Liver (tissue), 9 donors: ENCODE measurements around the gene KIAA1755. TPM values are rescaled to one million over a fixed set of nuclear protein-coding genes. Genes with fewer than 3 reads are reported as not detected.
A peak's percentile ranks its signal among the peaks of the same experiment; 100 is the strongest.

Source experiments
- DNase-seq: peaks from one replicate; pipeline ENCODE4 v3.0.0-alpha.2; 2017; ENCODE audit warnings: low spot score
- H3K27ac ChIP-seq, 2 donors: one replicate each; pipeline ENCODE4 v1.7.0; 2013; ENCODE audit warnings: inconsistent platforms in 2 of 2, low read length in 2 of 2, control low read depth in 1 of 2, low read depth in 1 of 2, mild to moderate bottlenecking in 1 of 2
- H3K27me3 ChIP-seq, 4 donors: one replicate each; pipeline versions ENCODE4 v1.6.1 to v1.7.0; 2013; ENCODE audit warnings: low read length in 3 of 4, inconsistent platforms in 1 of 4, mild to moderate bottlenecking in 1 of 4, moderate library complexity in 1 of 4; ENCODE audit not compliant: control insufficient read depth in 4 of 4, insufficient read depth in 4 of 4
- H3K36me3 ChIP-seq, 4 donors: one replicate each; pipeline versions ENCODE4 v1.6.1 to v1.7.0; 2013; ENCODE audit warnings: low read length in 3 of 4, mild to moderate bottlenecking in 3 of 4, low read depth in 1 of 4, moderate library complexity in 1 of 4; ENCODE audit not compliant: control insufficient read depth in 4 of 4, insufficient read depth in 3 of 4
- H3K4me1 ChIP-seq, 4 donors: one replicate each; pipeline versions ENCODE4 v1.6.1 to v1.7.0; 2013; ENCODE audit warnings: low read length in 3 of 4, mild to moderate bottlenecking in 3 of 4, moderate library complexity in 1 of 4; ENCODE audit not compliant: control insufficient read depth in 4 of 4, insufficient read depth in 4 of 4
- H3K4me3 ChIP-seq, 3 donors: one replicate each; pipeline versions ENCODE4 v1.6.1 to v1.7.0; 2013; ENCODE audit warnings: low read length in 3 of 3, control low read depth in 1 of 3, low read depth in 1 of 3, mild to moderate bottlenecking in 1 of 3
- H3K9ac ChIP-seq, 2 donors: one replicate each; pipeline ENCODE4 v1.7.0; 2013; ENCODE audit warnings: low read length in 2 of 2, mild to moderate bottlenecking in 2 of 2, moderate library complexity in 2 of 2, control low read depth in 1 of 2, low read depth in 1 of 2
- H3K9me3 ChIP-seq, 4 donors: one replicate each; pipeline versions ENCODE4 v1.6.1 to v1.7.0; 2013; ENCODE audit warnings: low read length in 3 of 4; ENCODE audit not compliant: control insufficient read depth in 4 of 4
- ATF3 ChIP-seq: IDR thresholded peaks from 2 replicates; pipeline ENCODE4 v1.6.1; 2016; ENCODE audit warnings: antibody characterized with exemption
- CTCF ChIP-seq: fragments of 150-350 bp; IDR thresholded peaks from 2 replicates; pipeline ENCODE4 v1.5.1; 2017; ENCODE audit warnings: improper control_type of control experiment, low read depth, low read length; ENCODE audit not compliant: missing input control
- EGR1 ChIP-seq, 2 donors: IDR thresholded peaks; 2 replicates each; pipeline ENCODE4 v1.6.1; 2016 to 2018; ENCODE audit warnings: antibody characterized with exemption in 2 of 2, low read depth in 2 of 2
- FOXA1 ChIP-seq: IDR thresholded peaks from 2 replicates; pipeline ENCODE4 v1.6.1; 2016; ENCODE audit warnings: antibody characterized with exemption
- FOXA2 ChIP-seq: IDR thresholded peaks from 2 replicates; pipeline ENCODE4 v1.6.1; 2016; ENCODE audit warnings: antibody characterized with exemption
- GABPA ChIP-seq, 2 donors: IDR thresholded peaks in 1 of 2; conservative IDR thresholded peaks in 1 of 2; 2 replicates each; pipeline ENCODE4 v1.6.1; 2016; ENCODE audit warnings: antibody characterized with exemption in 2 of 2, mild to moderate bottlenecking in 1 of 2, moderate library complexity in 1 of 2
- HNF4A ChIP-seq, 2 donors: conservative IDR thresholded peaks; 2 replicates each; pipeline ENCODE4 v1.6.1; 2016; ENCODE audit warnings: antibody characterized with exemption in 2 of 2, mild to moderate bottlenecking in 2 of 2
- HNF4G ChIP-seq: IDR thresholded peaks from 2 replicates; pipeline ENCODE4 v1.6.1; 2016; ENCODE audit warnings: antibody characterized with exemption
- JUND ChIP-seq, 2 donors: IDR thresholded peaks; 2 replicates each; pipeline ENCODE4 v1.6.1; 2016; ENCODE audit warnings: antibody characterized with exemption in 2 of 2
- NR2F2 ChIP-seq: IDR thresholded peaks from 2 replicates; pipeline ENCODE4 v1.6.1; 2016; ENCODE audit warnings: antibody characterized with exemption
- RAD21 ChIP-seq, 2 donors: IDR thresholded peaks; 2 replicates each; pipeline ENCODE4 v1.6.1; 2016; ENCODE audit warnings: antibody characterized with exemption in 2 of 2, mild to moderate bottlenecking in 2 of 2
- REST ChIP-seq: IDR thresholded peaks from 2 replicates; pipeline ENCODE4 v1.6.1; 2016; ENCODE audit warnings: antibody characterized with exemption, mild to moderate bottlenecking
- RXRA ChIP-seq, 2 donors: IDR thresholded peaks; 2 replicates each; pipeline ENCODE4 v1.6.1; 2017 to 2018; ENCODE audit warnings: antibody characterized with exemption in 2 of 2, mild to moderate bottlenecking in 1 of 2
- SP1 ChIP-seq: IDR thresholded peaks from 2 replicates; pipeline ENCODE4 v1.6.1; 2018; ENCODE audit warnings: antibody characterized with exemption, mild to moderate bottlenecking
- TAF1 ChIP-seq: conservative IDR thresholded peaks from 2 replicates; pipeline ENCODE4 v1.6.1; 2016; ENCODE audit warnings: antibody characterized with exemption, mild to moderate bottlenecking
- YY1 ChIP-seq: IDR thresholded peaks from 2 replicates; pipeline ENCODE4 v1.6.1; 2016; ENCODE audit warnings: antibody characterized with exemption, mild to moderate bottlenecking
- WGBS: extraction: QIAGEN DNeasy Blood & Tissue Kit; methylation state at CpG from one replicate; pipeline ENCODE4 v1.1.7; 2013; 5-methylcytosine and 5-hydroxymethylcytosine counted together
- polyA plus RNA-seq, 2 donors: library from polyadenylated mRNA; stranded (reverse) in 1 of 2; unstranded in 1 of 2; fragments of 200-250 nt in 1 of 2; fragments of >200 nt in 1 of 2; fragmentation: Nextera tagmentation in 1 of 2; extraction: Ambion mirVana in 1 of 2; gene quantifications; one replicate each; pipeline versions ENCODE4 v1.2.1 to v1.2.3, GENCODE V29; 2013 to 2015
- total RNA-seq, 2 donors: library from RNA; depleted of rRNA; stranded (reverse); fragments of >200 nt; gene quantifications; one replicate each; pipeline ENCODE4 v1.2.3, GENCODE V29; 2014
- TF ChIP-seq, protein P1 (sequence below): IDR thresholded peaks from 2 replicates; pipeline ENCODE4 v1.6.1; 2016; ENCODE audit warnings: antibody characterized with exemption
- TF ChIP-seq, protein P2 (sequence below): IDR thresholded peaks from 2 replicates; pipeline ENCODE4 v1.6.1; 2016; ENCODE audit warnings: antibody characterized with exemption
- donor health status: healthy.
- donor health status: healthy.
- donor health status: healthy.
- donor health status: healthy.
- donor health status: healthy.

The KIAA1755 gene
- total and polyA plus RNA-seq, 4 donors: 0.09 to 1.4 (median 0.81) TPM

DNA sequence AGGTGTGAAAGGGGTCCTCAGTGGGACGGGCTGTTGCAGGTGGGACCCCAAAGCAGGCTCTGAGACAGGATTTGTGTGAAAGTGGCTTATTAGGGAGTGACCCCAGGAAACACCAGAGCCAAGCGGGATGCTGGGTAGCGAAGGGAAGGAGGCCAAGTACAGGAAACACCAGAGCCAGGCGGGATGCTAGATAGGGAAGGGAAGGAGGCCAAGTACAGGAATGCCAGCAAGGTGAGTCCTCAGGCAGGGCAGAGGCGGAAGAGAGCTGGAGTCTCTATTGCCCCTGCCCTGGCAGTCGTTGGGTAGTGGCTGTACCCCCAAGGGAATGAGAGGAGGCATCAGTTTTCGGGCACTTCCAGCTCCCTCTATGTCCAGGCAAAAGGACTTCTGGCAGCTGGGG lies 65.0 kb downstream of the KIAA1755 start (continued):
- TF ChIP-seq, protein P1, sequence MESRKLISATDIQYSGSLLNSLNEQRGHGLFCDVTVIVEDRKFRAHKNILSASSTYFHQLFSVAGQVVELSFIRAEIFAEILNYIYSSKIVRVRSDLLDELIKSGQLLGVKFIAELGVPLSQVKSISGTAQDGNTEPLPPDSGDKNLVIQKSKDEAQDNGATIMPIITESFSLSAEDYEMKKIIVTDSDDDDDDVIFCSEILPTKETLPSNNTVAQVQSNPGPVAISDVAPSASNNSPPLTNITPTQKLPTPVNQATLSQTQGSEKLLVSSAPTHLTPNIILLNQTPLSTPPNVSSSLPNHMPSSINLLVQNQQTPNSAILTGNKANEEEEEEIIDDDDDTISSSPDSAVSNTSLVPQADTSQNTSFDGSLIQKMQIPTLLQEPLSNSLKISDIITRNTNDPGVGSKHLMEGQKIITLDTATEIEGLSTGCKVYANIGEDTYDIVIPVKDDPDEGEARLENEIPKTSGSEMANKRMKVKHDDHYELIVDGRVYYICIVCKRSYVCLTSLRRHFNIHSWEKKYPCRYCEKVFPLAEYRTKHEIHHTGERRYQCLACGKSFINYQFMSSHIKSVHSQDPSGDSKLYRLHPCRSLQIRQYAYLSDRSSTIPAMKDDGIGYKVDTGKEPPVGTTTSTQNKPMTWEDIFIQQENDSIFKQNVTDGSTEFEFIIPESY: no peak
- TF ChIP-seq HNF4G: no peak
- TF ChIP-seq FOXA1: no peak
- no peak for TF ChIP-seq RAD21 (IDR thresholded peaks at IDR 0.05)

- peaks cover 3 to 12% (median 9%) of the 10 kb centered on the region in 4 donors for H3K4me1 ChIP-seq
- H3K4me3 ChIP-seq: no peak overlapping the region
- no peaks in the 10 kb centered on the region for H3K36me3 ChIP-seq
- DNase-seq: no peak
- H3K9ac ChIP-seq: no peak overlapping the region
- H3K27me3 ChIP-seq: no peaks in the 10 kb centered on the region
- H3K9me3 ChIP-seq: no peaks in the 10 kb centered on the region
- H3K27ac ChIP-seq: no peak overlapping the region
- 63% methylated on average over 5 of the region's 5 CpGs for WGBS
- TF ChIP-seq, protein P2, sequence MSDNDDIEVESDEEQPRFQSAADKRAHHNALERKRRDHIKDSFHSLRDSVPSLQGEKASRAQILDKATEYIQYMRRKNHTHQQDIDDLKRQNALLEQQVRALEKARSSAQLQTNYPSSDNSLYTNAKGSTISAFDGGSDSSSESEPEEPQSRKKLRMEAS: peak; percentile 36
- no peak for TF ChIP-seq FOXA2
- TF ChIP-seq HNF4G: no peak
- no peak for TF ChIP-seq JUND (IDR thresholded peaks at IDR 0.05)
- peak; percentile 41 for TF ChIP-seq SP1
- peak; percentile 38 to 53 for TF ChIP-seq HNF4A (conservative IDR thresholded peaks at IDR 0.05)
- TF ChIP-seq EGR1 (IDR thresholded peaks at IDR 0.05; ENCODE audit: low read depth in 2 of 2): no peak
- TF ChIP-seq RAD21 (IDR thresholded peaks at IDR 0.05): no peak
- no peak for TF ChIP-seq FOXA1
- peak; percentile 89 for TF ChIP-seq NR2F2
- TF ChIP-seq CTCF: no peak
- no peak for TF ChIP-seq TAF1
- TF ChIP-seq ATF3: no peak
- peak; percentile 79 to 84 for TF ChIP-seq RXRA (IDR thresholded peaks at IDR 0.05)
- TF ChIP-seq REST: no peak
- TF ChIP-seq, protein P1: no peak
- no peak for TF ChIP-seq GABPA (IDR thresholded peaks at IDR 0.05 in 1 of 2, conservative IDR thresholded peaks at IDR 0.05 in 1 of 2)
- TF ChIP-seq YY1: no peak
Measured at GRCh38 chr20:38194971-38195504, 65.5 kb downstream of the KIAA1755 start.
